IMR-90 (cell line): ENCODE data around the gene SPAG9. TPM values are rescaled to one million over a fixed set of nuclear protein-coding genes. Genes with fewer than 3 reads are reported as not detected.

ENCODE experiments used
- ATAC-seq: fragments of 200-7000 bp; cut with Tn5 transposase; 2 replicates; pipeline ENCODE4 v1.9.1; 2020; ENCODE audit warnings: low read depth, mild to moderate bottlenecking, moderate library complexity
- BruUV-seq: library from RNA; stranded (reverse); fragments of 400-500 nt; replicated peaks from 2 replicates; lab custom pipeline; 2021; lab: Mats Ljungman, UMichigan
- CTCF ChIA-PET: fragments of 300-600 bp; formaldehyde crosslinking; extraction: SDS; loops from one replicate; lab custom pipeline; 2021; ENCODE audit warnings: antibody characterized with exemption; lab: Yijun Ruan, JAX
- POLR2A ChIA-PET: fragments of 300-600 bp; sonication (Branson Sonifier 250); formaldehyde crosslinking; loops from one replicate; lab custom pipeline; 2022; ENCODE audit warnings: antibody characterized with exemption; ENCODE audit not compliant: unreplicated experiment; lab: Charles Lee
- DNase-seq: peaks from one replicate; pipeline ENCODE4 v3.0.0; 2013
- H2AFZ ChIP-seq: replicated peaks from 2 replicates; pipeline ENCODE3; 2013; ENCODE audit warnings: low read length, mild to moderate bottlenecking; ENCODE audit not compliant: poor library complexity
- H2AK5ac ChIP-seq: 2 replicates; pipeline ENCODE4 v1.6.1; 2013; ENCODE audit warnings: low read depth, low read length, inconsistent platforms
- H2AK9ac ChIP-seq: replicated peaks from 2 replicates; pipeline ENCODE3; 2013; ENCODE audit warnings: mild to moderate bottlenecking, low read depth, low read length, moderate library complexity; ENCODE audit not compliant: poor library complexity
- H2BK120ac ChIP-seq: 2 replicates; pipeline ENCODE4 v1.6.1; 2013; ENCODE audit warnings: low read depth, low read length, inconsistent platforms
- H2BK15ac ChIP-seq: 3 replicates; pipeline ENCODE4 v1.6.1; 2013; ENCODE audit warnings: low read depth, low read length, inconsistent platforms
- H2BK20ac ChIP-seq: 2 replicates; pipeline ENCODE4 v1.6.1; 2013; ENCODE audit warnings: low read depth, mild to moderate bottlenecking, inconsistent platforms, low read length, moderate library complexity
- H2BK5ac ChIP-seq: 2 replicates; pipeline ENCODE4 v1.6.1; 2013; ENCODE audit warnings: mild to moderate bottlenecking, low read depth, low read length, inconsistent platforms; ENCODE audit not compliant: poor library complexity, severe bottlenecking
- H3K14ac ChIP-seq: replicated peaks from 2 replicates; pipeline ENCODE4 v1.6.1; 2013; ENCODE audit warnings: low read depth, low read length, inconsistent platforms
- H3K18ac ChIP-seq: 2 replicates; pipeline ENCODE4 v1.6.1; 2013; ENCODE audit warnings: low read depth, low read length, control low read depth
- H3K23ac ChIP-seq: 2 replicates; pipeline ENCODE4 v1.6.1; 2013; ENCODE audit warnings: low read depth, low read length, inconsistent platforms
- H3K27ac ChIP-seq: 2 replicates; pipeline ENCODE4 v1.5.1; 2013; ENCODE audit warnings: mild to moderate bottlenecking, control low read depth, low read length; ENCODE audit not compliant: insufficient read depth
- H3K27me3 ChIP-seq: 2 replicates; pipeline ENCODE4 v1.6.1; 2013; ENCODE audit warnings: low read length; ENCODE audit not compliant: control insufficient read depth, insufficient read depth
- H3K36me3 ChIP-seq: 2 replicates; pipeline ENCODE4 v1.6.1; 2013; ENCODE audit warnings: low read length, mixed read lengths; ENCODE audit not compliant: control insufficient read depth, insufficient read depth
- H3K4ac ChIP-seq: 2 replicates; pipeline ENCODE4 v1.6.1; 2013; ENCODE audit warnings: low read depth, low read length, inconsistent platforms
- H3K4me1 ChIP-seq: 2 replicates; pipeline ENCODE4 v1.6.1; 2013; ENCODE audit warnings: low read length, mixed read lengths; ENCODE audit not compliant: control insufficient read depth, insufficient read depth
- H3K4me2 ChIP-seq: 2 replicates; pipeline ENCODE4 v1.6.1; 2013; ENCODE audit warnings: low read depth, mild to moderate bottlenecking, control low read depth, low read length, moderate library complexity
- H3K4me3 ChIP-seq: 2 replicates; pipeline ENCODE4 v1.5.1; 2013; ENCODE audit warnings: low read depth, mild to moderate bottlenecking, control low read depth, low read length, moderate library complexity; ENCODE audit not compliant: insufficient read depth
- H3K56ac ChIP-seq: 2 replicates; pipeline ENCODE4 v1.6.1; 2013; ENCODE audit warnings: low read length, inconsistent platforms; ENCODE audit not compliant: insufficient read depth; ENCODE audit errors: extremely low read depth
- H3K79me1 ChIP-seq, 2 experiments: 2 replicates each; pipeline ENCODE4 v1.6.1; 2013; ENCODE audit warnings: low read length in 2 of 2, inconsistent platforms in 1 of 2, low read depth in 1 of 2
- H3K9ac ChIP-seq: 2 replicates; pipeline ENCODE4 v1.6.1; 2013; ENCODE audit warnings: low read depth, low read length, control low read depth
- H3K9me1 ChIP-seq: 2 replicates; pipeline ENCODE4 v1.6.1; 2013; ENCODE audit warnings: low read length, inconsistent platforms; ENCODE audit not compliant: insufficient read depth
- H3K9me3 ChIP-seq: 2 replicates; pipeline ENCODE4 v1.6.1; 2013; ENCODE audit warnings: low read length; ENCODE audit not compliant: control insufficient read depth, insufficient read depth
- H4K20me1 ChIP-seq: 2 replicates; pipeline ENCODE4 v1.6.1; 2013; ENCODE audit warnings: low read length, inconsistent platforms; ENCODE audit not compliant: insufficient read depth
- H4K5ac ChIP-seq: 2 replicates; pipeline ENCODE4 v1.6.1; 2013; ENCODE audit warnings: mild to moderate bottlenecking, low read depth, low read length, control low read depth
- H4K8ac ChIP-seq, 2 experiments: 2 replicates each; pipeline ENCODE4 v1.6.1; 2013; ENCODE audit warnings: low read depth in 2 of 2, low read length in 2 of 2, control low read depth in 1 of 2, inconsistent platforms in 1 of 2
- H4K91ac ChIP-seq: 2 replicates; pipeline ENCODE4 v1.6.1; 2013; ENCODE audit warnings: low read depth, low read length, inconsistent platforms; ENCODE audit not compliant: insufficient read depth
- BHLHE40 ChIP-seq: fragments of 150-350 bp; IDR thresholded peaks from 2 replicates; pipeline ENCODE4 v1.6.1; 2016; ENCODE audit warnings: mild to moderate bottlenecking, low read depth, low read length
- CEBPB ChIP-seq: IDR thresholded peaks from 2 replicates; pipeline ENCODE4 v1.6.1; 2012; ENCODE audit warnings: low read depth, low read length, improper control_type of control experiment
- CTCF ChIP-seq: conservative IDR thresholded peaks from 2 replicates; pipeline ENCODE4 v1.5.1; 2012; ENCODE audit warnings: mild to moderate bottlenecking, low read depth, low read length, improper control_type of control experiment
- RAD21 ChIP-seq: IDR thresholded peaks from 2 replicates; pipeline ENCODE4 v1.6.1; 2012; ENCODE audit warnings: low read length, improper control_type of control experiment
- RCOR1 ChIP-seq: IDR thresholded peaks from 2 replicates; pipeline ENCODE4 v1.6.1; 2012; ENCODE audit warnings: mild to moderate bottlenecking, low read length, improper control_type of control experiment; ENCODE audit not compliant: insufficient replicate concordance
- SMC3 ChIP-seq: fragments of 150-350 bp; IDR thresholded peaks from 2 replicates; pipeline ENCODE4 v1.6.1; 2016; ENCODE audit warnings: low read depth, mild to moderate bottlenecking, antibody characterized with exemption, low read length, moderate library complexity
- USF2 ChIP-seq: fragments of 150-350 bp; IDR thresholded peaks from 2 replicates; pipeline ENCODE4 v1.6.1; 2017; ENCODE audit warnings: mild to moderate bottlenecking, antibody characterized with exemption, low read length, low read depth
- WGBS, 2 experiments: methylation state at CpG; one replicate each; pipeline versions ENCODE4 v1.1.5 to v1.1.7; 2013; ENCODE audit warnings: missing lambda C conversion rate in 2 of 2; ENCODE audit not compliant: insufficient read length in 1 of 2; ENCODE audit errors: extremely low coverage in 2 of 2; 5-methylcytosine and 5-hydroxymethylcytosine counted together
- dilution Hi-C: fragments of 300-500 bp; cut with HindIII; formaldehyde crosslinking; loops from one replicate; pipeline ENCODE4 v1.14.3; 2018; ENCODE audit warnings: low sequenced_read_pairs; ENCODE audit not compliant: unreplicated experiment
- in situ Hi-C: fragments of 300-500 bp; cut with MboI; formaldehyde crosslinking; loops from 3 replicates; pipeline ENCODE4 v1.14.3; 2019; ENCODE audit warnings: low sequenced_read_pairs, inconsistent platforms, mixed read lengths
- intact Hi-C: fragments of 100-400 bp; cut with micrococcal nuclease; formaldehyde crosslinking; loops from 2 replicates; pipeline ENCODE4 v1.10.0; 2022
- polyA plus RNA-seq, 3 experiments: library from polyadenylated mRNA; depleted of rRNA; stranded (reverse); fragments of >200 nt; gene quantifications; 2 replicates each; pipeline ENCODE4 v1.2.3, GENCODE V29; 2012; ENCODE audit warnings: low replicate concordance in 1 of 3
- total RNA-seq: library from RNA; depleted of rRNA; stranded (reverse); fragments of >200 nt; gene quantifications from 2 replicates; pipeline ENCODE4 v1.2.3, GENCODE V29; 2012

SPAG9 gene
- total and polyA plus RNA-seq, 2 of the 4 experiments (the other 2 are of a cell fraction), result 26.7 to 75.5 TPM

- Histone ChIP-seq H3K14ac (no peak overlapping the region), H2BK20ac (no peak overlapping the region), H2BK120ac (no peak overlapping the region), H2AK9ac (no peak overlapping the region), H3K4me2 (no peak overlapping the region), H3K4ac (no peak overlapping the region), H3K4me1 (no peaks in the 10 kb centered on the region), H3K27ac (no peak overlapping the region), H3K23ac (no peak overlapping the region), H3K56ac (no peak overlapping the region), H2AK5ac (no peak overlapping the region), H2AFZ (no peak overlapping the region), H2BK5ac (no peak overlapping the region), H3K9me3 (no peaks in the 10 kb centered on the region), H3K79me1 (peaks cover 0 to 3% of the 10 kb centered on the region in 2 experiments; a peak in 2 of 4 replicates), H3K27me3 (no peaks in the 10 kb centered on the region), H3K18ac (no peak overlapping the region), H3K4me3 (no peak overlapping the region), H3K36me3 (peaks cover 23% of the 10 kb centered on the region), H3K9me1 (no peaks in the 10 kb centered on the region), H4K91ac (no peak overlapping the region), H4K8ac (no peak overlapping the region), H4K20me1 (no peaks in the 10 kb centered on the region), H3K9ac (no peak overlapping the region), H2BK15ac (no peak overlapping the region), H4K5ac (no peak overlapping the region)
- intact Hi-C loops, result loop anchor here (1.0 kb wide), 2 partner anchors 55 to 152 kb away; partner anchors contain the start of gene NME1
- ChIA-PET CTCF (interaction anchor here (0.6 to 3.2 kb wide), 4 partner anchors 54 to 152 kb away, joined by 3 to 12 read pairs (median 5); partner anchors contain the start of gene NME1), POLR2A (no interaction called here)
- peak; percentile 78 for DNase-seq
- TF ChIP-seq BHLHE40, result no peak
- no peak for TF ChIP-seq CEBPB
- TF ChIP-seq SMC3, result peak; percentile 82
- TF ChIP-seq RAD21, result peak; percentile 76
- peak; percentile 63 for TF ChIP-seq CTCF
- TF ChIP-seq RCOR1, result no peak
- TF ChIP-seq USF2, result no peak
- BruUV-seq, result no TSS peak
- peak; percentile 59 for ATAC-seq
- in situ Hi-C loops, result loop anchor here (5.0 kb wide), 1 partner anchor 151 kb away; the partner anchor contains the start of gene NME1
- no CpG with 5 or more reads among the region's 1 CpG for WGBS, 2 experiments
- dilution Hi-C loops, result no loop called here
Measured at GRCh38 chr17:51000835-51001638, 119.6 kb downstream of the SPAG9 start.
